GOT3 (cell line): Measurements from ENCODE around the gene OPHN1.

Experiments
- DNase-seq: peaks from one replicate; lab custom pipeline; 2025; ENCODE audit warnings: mixed read lengths; lab: John Stamatoyannopoulos, UW

Gene OPHN1, protein sequence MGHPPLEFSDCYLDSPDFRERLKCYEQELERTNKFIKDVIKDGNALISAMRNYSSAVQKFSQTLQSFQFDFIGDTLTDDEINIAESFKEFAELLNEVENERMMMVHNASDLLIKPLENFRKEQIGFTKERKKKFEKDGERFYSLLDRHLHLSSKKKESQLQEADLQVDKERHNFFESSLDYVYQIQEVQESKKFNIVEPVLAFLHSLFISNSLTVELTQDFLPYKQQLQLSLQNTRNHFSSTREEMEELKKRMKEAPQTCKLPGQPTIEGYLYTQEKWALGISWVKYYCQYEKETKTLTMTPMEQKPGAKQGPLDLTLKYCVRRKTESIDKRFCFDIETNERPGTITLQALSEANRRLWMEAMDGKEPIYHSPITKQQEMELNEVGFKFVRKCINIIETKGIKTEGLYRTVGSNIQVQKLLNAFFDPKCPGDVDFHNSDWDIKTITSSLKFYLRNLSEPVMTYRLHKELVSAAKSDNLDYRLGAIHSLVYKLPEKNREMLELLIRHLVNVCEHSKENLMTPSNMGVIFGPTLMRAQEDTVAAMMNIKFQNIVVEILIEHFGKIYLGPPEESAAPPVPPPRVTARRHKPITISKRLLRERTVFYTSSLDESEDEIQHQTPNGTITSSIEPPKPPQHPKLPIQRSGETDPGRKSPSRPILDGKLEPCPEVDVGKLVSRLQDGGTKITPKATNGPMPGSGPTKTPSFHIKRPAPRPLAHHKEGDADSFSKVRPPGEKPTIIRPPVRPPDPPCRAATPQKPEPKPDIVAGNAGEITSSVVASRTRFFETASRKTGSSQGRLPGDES

GRCh38 chrX:68433155-68433980 is at the start of gene OPHN1:
Gene OPHN1 (minus strand): TSS chrX:68433495. CDS start chrX:68433020, 475 bp downstream.
- DNase-seq, result peak; percentile 9

DNA sequence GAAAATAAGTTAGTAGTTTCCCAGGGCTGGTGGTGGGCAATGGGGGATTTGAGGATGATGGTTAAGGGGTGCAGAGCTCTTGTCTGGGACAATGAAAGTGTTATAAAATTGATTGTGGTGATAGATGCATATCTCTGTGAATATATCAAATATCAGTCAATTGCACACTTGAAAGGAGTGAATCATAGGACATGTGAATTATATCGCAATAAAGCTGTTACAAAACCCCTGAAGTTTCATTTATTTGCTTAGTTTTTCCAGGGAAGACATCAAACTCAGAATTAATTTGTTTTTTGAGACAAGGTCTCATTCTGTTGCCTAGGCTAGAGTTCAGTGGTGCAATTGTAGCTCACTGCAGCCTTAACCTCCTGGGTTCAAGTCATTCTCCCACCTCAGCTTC is 47.7 kb upstream of the OPHN1 start:
- no peak for DNase-seq

DNA sequence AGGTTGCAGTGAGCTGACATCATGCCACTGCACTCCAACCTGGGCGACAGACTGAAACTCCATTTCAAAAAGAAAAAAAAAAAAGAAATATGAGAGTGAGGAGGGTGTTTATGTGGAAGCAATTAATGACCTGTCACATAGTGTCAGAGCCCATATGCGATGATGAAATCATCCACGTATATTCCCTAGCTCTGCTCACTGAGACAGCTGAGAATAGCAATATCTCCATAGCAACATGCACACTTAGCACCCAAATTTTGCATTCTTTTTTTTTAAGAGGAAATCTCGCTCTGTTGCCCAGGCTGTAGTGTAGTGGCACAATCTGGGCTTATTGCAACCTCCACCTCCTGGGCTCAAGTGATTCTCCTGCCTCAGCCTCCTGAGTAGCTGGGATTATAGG is 31.5 kb upstream of the OPHN1 start:
- DNase-seq, result no peak

GRCh38 chrX:68463880-68464279 is 30.6 kb upstream of the OPHN1 start:
- DNase-seq, result no peak

- DNase-seq, result no peak
Measured at GRCh38 chrX:68462653-68463052, 29.4 kb upstream of the OPHN1 start.

GRCh38 chrX:68462197-68462596 is 28.9 kb upstream of the OPHN1 start:
- DNase-seq, result no peak

DNA sequence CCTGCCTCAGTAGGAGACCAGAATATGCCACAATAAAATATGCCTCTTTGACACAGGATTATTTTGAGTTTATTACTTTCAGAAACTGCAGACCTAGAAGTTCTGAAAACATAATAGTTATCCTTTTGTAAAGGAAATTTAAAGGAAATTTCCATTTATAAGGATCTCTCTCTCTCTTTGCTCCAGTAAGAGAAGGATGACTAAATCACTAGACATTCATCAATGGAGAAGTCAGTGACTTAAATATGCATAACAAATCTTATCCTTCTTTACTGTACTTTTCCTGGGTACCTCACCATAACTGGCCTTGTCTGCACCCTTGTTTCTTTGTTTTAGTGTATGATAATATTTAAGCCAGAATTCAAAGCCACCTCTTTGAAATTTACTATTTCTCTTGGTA is 28.3 kb upstream of the OPHN1 start:
- DNase-seq, result no peak

- DNase-seq, result no peak
Measured at GRCh38 chrX:68461093-68461492, 27.8 kb upstream of the OPHN1 start.

DNA sequence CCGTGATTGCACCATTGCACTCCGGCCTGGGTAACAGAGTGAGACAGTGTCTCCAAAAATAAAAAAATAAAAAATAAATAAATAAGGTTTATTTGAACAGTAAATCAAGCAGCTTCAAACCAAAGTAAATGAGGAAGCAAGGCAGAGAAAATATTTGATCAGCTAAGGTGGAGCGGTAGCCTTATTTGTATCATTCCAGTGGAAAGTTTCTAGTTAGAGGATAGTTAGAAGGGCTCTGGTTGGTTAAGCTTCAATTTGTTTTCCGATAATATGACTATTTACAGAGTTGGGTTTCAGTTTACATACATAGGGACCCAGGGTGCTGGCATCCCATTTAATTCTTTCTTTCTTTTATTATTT is 21.8 kb upstream of the OPHN1 start:
- no peak for DNase-seq

- DNase-seq, result no peak
Measured at GRCh38 chrX:68454476-68455150, 21.3 kb upstream of the OPHN1 start.

DNA sequence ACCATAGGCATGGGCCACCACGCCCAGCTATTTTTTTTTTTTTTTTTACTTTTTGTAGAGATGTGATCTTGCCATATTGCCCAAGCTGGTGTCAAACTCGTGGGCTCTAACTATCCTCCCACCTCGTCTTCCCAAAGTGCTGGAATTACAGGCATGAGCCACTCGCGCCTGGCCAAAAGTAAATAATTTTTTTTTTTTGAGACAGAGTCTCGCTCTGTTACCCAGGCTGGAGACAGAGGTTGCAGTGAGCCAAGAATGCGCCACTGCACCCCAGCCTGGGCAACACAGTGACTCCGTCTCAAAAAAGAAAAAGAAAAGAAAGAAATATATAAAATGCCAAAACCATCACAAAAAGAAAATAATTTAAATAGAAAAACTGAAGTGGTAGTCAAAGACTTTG is 18.4 kb upstream of the OPHN1 start:
- DNase-seq, result no peak

DNA sequence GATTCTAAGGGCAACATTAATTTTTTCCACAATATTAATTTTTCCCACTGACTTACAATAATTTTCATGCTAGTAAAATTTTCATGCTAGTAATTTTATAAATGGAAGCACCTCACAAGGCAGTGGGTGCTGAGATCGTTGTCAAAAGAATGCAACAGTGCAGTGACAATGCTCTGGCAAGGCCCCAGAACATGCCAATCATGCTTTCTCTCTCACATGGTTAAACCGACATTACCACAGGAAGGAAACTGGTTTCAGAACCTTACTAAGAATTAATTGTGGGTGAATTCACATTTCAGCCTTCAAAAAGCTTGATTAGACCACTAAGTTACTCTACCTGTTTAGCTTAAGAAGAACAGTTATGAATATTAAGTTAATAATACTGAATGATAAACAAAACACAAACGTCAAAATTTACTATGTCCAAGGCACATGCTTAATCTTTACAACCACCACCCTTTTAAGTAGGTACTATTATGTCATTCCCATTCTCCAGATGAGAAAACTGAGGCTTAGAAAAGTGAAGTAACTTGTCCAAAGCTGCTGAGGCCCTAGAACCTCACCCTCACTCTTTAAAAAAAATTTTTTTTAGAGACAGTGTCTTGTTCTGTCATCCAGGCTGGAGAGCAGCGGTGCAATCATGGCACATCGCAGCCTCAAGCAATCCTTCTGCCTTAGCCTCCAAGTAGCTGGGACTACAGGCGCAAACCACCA is 10.0 kb upstream of the OPHN1 start:
- DNase-seq, result no peak

DNA sequence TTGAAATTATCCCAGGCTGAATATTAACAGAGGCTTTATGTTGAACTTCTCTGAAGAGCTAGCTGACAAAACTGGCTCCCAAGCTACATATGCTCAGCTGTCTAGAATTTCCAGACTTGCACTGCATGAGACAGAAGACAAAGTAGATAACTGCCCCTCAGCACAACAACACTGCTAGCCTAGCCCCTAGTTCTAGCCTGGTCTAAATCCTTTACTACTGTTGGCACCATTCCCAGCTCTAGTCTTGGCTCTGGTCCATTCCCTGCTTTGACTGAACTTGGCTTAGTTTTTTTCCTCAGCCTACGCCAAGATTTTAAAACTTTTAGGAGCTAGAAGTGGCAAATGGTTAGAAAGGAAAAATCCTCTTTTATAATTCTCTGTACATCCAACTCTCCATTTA is 7.6 kb upstream of the OPHN1 start:
- DNase-seq, result no peak

DNA sequence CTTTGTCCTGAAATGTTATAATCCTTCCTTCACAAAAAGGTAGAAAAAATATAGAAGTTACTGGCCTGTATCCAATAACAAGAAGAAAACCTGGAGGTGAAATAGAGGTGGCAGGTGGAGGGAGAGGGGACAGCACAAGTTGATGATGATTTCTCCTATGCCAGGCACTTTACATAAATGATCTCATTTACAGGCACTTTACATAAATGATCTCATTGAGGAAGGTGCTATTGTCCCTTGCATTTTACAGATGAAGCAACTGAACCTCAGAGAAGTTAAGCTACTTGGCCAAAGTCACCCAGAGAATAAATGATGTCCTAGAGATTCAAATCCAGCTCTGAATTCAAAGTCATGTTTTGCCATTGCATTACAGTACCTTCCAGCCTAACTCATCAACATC is 7.1 kb upstream of the OPHN1 start:
- no peak for DNase-seq

- no peak for DNase-seq
Measured at GRCh38 chrX:68439341-68439740, 6.0 kb upstream of the OPHN1 start.

DNA sequence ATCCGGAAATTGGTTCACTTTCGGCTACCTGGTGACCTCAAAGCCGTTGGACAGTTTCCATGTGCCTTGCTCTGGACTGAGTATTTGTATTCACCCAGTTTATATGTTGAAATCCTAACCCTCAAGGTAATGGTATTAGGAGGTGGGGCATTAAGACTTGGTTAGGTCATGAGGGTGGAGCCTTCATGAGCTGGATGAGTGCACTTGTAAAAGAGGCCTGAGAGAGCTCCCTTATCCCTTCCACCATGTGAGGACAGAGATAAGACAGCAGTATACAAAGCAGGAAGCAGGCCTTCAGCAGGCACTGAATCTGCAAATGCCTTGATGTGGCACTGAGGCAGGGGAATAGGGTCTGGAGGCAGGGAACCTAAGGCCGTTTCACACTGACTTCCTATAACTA is 5.3 kb upstream of the OPHN1 start:
- DNase-seq, result no peak

DNA sequence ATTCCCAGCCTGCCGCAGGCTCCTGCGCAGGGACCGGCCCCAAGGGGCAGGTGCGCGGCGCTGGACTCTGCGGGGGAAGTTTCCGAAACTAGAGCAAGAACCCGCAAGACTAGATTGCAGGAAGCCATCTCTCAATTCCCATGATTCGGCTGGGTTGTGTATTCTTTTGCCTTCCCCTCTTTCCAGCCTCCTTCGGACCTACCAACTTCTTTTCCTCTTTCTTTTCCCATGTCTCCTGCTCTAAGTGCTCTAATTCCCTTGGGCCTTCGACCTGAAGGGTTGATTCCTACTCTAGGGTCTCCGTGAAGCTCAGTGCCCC is 645 bp upstream of the OPHN1 start:
- no peak for DNase-seq

- DNase-seq, result no peak
Measured at GRCh38 chrX:68432648-68433047, 647 bp downstream of the OPHN1 start.

DNA sequence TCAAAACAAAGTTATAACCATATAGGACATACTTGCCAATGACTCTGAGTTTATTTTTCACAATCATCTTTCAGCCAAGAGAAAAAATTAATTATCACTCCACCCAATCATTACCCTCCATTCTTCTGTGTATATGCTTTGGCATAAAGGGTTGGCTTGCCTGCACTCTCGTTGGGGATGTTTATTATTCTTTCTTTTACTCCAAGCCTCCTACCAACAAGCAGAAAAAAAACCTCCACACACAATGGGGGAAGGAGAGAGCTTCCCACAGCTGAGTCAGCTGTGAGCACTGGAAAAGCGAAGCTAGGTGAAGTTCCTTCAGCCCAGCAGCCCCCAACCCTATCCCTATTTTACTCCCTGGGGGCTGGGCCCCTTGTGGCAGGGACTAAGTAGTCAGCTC is 1.5 kb downstream of the OPHN1 start:
- no peak for DNase-seq

GRCh38 chrX:68429216-68429615 is 4.1 kb downstream of the OPHN1 start:
- no peak for DNase-seq

DNA sequence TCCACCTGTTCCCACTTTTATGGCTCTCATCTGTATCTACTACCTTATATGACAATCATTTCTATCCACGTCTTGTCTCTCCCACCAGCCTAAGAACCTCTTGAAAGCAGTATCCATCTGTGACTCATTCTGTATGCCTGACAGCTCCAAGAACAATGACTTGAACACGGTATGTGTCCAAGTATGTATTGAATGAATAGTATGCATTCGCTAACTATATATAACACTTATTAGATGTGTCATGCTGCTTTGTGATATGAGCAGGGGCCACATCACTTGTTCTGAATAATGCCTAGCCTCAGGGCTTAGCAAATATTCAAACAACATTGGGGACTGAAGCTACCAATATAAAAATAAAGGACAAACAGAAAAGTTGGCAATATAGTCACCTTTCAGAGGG is 4.9 kb downstream of the OPHN1 start:
- no peak for DNase-seq

GRCh38 chrX:68424719-68425118 is 8.6 kb downstream of the OPHN1 start:
- DNase-seq, result no peak
